CD4-positive, alpha-beta T cell treated with Interleukin-4 for 4 hours (primary cell): Measurements from ENCODE around the gene PTPN12.
A peak's percentile ranks its signal among the peaks of the same experiment; 100 is the strongest.
"Not testable (repeated sequence)": the region's sequence is repeated elsewhere in the genome, so short reads cannot be mapped to it uniquely, and the experiment has no call there.

Experiments used
- DNase-seq: peaks from one replicate; pipeline ENCODE4 v3.0.0-alpha.2; 2020

Gene PTPN12

GRCh38 chr7:77538281-77539212, 1.5 kb downstream of the PTPN12 start:
- DNase-seq: no peak

- no peak for DNase-seq
Observed at GRCh38 chr7:77540402-77540822, 3.3 kb downstream of the PTPN12 start.

GRCh38 chr7:77540993-77541392, 3.9 kb downstream of the PTPN12 start:
- DNase-seq: not testable (repeated sequence)

DNA sequence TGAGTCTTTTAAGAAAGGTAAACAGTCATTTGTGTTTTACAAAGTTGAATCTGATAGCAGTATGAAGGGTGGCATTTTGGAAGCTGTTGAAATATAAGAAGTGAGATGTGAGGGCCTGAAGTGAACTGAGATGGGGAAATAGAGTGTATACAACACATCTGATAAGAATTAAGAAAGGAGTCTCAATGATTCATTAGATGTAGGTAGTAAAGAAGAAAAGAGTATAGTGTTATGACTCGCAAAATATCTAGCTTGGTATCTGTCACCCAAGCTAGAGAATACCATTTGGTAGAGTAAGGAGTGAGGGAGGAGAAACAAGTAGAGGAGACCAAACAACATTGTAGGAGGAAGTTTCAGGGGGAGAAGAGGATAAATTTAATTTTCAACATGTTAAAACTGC, 5.3 kb downstream of the PTPN12 start:
- DNase-seq: no peak

DNA sequence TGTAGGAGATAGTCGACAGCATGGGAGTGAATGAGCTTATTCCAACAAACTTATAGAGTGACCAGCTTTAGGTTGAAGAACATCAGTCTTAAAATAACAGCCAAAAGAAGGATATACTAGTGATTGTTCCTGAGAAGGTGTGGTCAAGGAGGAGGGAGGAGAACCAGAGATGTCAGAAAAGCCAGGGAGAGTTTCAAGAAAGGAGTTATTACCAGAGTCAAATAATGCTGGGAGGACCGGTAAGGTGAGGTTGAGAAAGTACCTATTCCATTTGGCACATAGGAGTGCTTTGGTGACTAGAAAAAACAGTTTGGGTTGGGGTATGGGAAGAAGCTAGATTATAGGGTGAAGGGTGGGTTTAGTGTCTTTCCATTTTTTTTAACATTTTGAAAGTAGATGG, 5.8 kb downstream of the PTPN12 start:
- no peak for DNase-seq

DNA sequence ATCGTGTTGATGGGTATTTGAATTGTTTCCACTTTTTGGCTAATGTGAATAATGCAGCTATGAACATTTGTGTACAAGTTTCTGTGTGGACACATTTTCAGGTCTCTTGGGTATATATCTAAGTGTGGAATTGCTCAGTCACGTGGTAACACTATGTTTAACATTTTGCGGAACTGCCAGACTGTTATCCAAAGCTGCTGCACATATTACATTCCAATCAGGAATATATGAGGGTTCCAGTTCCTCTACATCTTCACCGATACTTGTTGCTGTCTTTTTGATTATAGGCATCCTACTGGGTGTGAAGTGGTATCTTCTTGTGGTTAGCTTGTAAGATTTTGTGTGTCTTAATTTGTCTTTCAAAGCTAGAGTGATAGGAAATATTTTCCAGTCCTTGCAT, 6.8 kb downstream of the PTPN12 start:
- no peak for DNase-seq

DNA sequence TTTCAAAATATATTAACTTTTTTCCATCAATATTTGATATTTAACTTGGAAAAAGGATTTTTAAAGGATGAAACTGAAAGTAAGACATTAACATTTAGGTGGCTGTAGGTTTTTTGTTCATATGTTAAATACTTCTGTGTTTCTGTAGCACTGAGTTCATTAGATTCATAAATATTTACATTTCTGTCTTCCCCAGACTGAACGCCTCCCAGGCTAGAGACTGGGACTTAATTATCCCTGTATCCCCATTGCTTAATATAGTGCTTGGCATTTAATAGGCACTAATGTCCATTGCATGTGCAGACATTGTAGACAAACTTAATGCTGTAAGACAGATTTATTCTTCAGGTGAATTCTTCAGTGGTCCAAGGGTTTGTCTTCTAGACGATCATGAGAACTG, 7.4 kb downstream of the PTPN12 start:
- DNase-seq: no peak

GRCh38 chr7:77548206-77548605, 11.1 kb downstream of the PTPN12 start:
- DNase-seq: no peak

GRCh38 chr7:77549106-77549870, 12.2 kb downstream of the PTPN12 start:
- DNase-seq: no peak

- no peak for DNase-seq
Observed at GRCh38 chr7:77550586-77550985, 13.5 kb downstream of the PTPN12 start.

DNA sequence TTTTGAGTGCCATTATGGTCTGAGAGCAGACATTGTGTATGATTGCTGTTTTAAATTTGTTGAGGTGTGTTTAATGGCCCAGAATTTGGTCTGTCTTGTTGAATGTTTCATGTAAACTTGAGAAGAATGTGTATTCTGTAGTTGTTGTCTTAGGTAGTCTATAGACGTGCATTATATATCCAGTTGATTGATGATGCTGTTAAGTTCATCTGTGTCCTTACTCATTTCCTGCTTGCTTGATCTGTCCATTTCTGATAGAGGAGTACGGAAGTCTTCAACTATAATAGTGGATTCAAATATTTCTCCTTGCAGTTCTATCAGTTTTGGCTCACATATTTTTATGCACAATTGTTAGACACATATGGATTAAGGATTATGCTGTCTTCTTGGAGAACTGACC, 16.0 kb downstream of the PTPN12 start:
- no peak for DNase-seq

GRCh38 chr7:77558284-77558967, 21.3 kb downstream of the PTPN12 start:
- DNase-seq: no peak

DNA sequence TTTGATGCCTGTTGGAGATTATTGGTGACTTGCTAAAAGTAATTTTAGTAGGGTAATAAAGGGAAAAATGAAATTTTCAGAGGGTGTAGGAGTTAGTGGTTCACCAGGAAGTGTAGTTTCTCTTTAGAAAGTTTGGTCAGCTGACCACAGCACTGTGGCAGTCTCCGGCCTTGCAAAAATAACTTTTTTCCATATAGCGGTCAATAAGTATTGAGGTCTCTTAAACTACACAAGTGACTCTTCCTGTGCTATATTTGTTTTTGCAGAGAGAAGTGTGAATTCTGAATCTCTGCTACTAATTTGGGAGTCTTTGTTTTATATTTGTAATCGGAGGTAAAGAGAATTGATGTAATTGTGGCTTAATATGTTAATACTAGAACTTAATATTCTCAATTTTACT, 24.3 kb downstream of the PTPN12 start:
- DNase-seq: no peak

GRCh38 chr7:77563275-77563674, 26.2 kb downstream of the PTPN12 start:
- DNase-seq: no peak

DNA sequence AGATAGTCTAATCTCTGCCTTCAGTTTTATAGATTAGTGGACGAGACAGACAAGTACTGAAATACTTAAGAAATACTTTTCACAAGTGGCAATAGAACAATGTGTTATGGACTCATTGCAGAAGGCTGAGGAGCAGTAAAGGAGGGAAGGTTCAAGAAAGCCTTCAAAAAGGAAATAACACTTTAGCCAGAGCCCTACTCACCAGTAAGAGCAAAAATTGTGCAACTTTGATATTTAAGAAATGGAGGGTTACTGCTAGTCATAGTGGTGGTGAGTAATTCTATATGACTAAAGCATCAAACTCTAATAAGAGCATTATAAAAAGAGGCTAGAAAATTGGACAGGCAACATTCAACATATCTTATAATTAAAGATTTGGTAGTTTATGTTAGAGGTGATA, 28.8 kb downstream of the PTPN12 start:
- DNase-seq: peak; percentile 10

GRCh38 chr7:77566421-77566820, 29.3 kb downstream of the PTPN12 start:
- no peak for DNase-seq

DNA sequence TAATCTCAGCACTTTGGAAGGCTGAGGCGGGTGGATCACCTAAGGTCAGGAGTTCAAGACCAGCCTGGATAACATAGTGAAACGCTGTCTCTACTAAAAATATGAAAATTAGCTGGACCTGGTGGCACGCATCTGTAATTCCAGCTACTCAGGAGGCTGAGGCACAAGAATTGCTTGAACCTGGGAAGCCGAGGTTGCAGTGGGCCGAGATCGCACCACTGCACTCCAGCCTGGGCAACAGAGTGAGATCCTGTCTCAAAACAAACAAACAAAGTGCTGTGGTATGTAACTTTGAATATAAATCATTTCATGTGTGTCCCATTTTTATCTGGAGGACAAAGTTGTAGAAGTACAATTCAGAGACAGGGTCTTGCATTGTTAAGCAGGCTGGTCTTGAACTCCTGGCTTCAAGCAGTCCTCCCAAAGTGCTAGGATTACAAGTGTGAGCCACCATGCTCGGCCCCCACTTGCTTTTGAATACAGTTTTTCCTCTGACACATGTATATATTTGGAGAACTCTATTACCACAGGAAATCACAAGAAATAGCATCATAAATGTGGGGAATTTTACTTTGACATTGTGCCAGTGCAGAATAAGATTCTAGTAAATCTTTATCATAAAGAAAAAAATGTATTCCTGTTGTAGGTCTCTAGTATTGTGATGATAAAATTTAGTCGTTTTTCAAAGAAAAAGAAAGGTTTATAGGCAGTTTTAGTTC, 32.6 kb downstream of the PTPN12 start:
- no peak for DNase-seq

DNA sequence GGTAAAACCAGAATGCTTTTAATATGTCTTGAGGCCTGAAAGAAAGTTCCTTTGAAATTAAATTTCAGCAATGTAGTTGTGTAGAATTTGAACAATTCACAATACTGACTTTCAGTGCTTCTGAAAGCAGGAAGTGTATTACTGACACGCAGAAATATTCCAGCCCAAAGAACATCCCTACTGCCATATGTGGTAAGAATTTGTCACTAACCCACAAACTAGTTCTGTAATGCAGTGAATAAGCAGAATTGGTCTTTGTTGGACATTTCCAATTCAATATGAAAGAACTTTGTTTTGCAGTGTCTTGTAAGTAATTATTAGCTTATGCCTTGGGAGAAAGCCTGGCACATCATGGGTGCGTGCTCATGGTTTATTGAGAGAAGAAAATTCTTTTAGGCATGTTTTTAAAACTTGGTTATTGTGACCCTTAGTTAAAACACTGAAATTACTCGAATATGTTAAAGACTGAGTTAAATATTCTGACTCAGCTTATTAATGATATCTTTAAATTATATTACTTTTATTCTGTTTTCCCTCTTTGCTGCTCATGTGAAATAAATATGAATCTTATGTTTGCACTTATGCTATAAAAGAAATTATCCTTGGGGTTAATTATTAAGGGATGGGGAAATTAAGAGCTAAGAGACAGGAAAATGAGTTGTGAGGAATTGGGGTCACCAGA, 33.4 kb downstream of the PTPN12 start:
- DNase-seq: peak; percentile 17

- no peak for DNase-seq
Observed at GRCh38 chr7:77571801-77572200, 34.7 kb downstream of the PTPN12 start.

GRCh38 chr7:77575187-77575586, 38.1 kb downstream of the PTPN12 start:
- no peak for DNase-seq

- no peak for DNase-seq
Observed at GRCh38 chr7:77576856-77577255, 39.8 kb downstream of the PTPN12 start.

DNA sequence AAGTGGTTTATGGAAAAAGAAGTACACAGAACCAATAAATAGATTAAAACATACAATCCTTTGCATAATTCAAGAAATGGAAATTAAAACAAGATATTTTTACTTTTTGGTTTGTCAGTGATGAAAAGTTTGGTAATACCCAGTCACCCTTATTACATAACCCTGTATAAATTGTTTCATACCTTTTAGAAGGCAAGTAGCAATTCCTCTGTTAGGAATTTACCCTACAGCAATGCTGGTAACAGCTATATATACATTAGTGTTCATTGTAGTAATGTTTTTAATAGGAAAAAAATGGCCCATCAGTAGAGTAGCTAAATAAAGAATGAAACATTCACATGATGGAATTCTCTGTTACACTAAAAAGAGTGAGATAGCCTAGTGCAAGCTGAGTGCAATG, 42.7 kb downstream of the PTPN12 start:
- DNase-seq: no peak
